ENCODE data around the gene CTBP1.
"Not testable (repeated sequence)": the region's sequence is repeated elsewhere in the genome, so short reads cannot be mapped to it uniquely, and the experiment has no call there.

Gene CTBP1

GRCh38 chr4:1237981-1238675, 10.8 kb downstream of the CTBP1 start:
- DNase-seq (ENCODE audit: low read depth in 3 of 3): no peak

- DNase-seq (ENCODE audit: low read depth in 3 of 3): not testable (repeated sequence)
These were observed 11.7 kb downstream of the CTBP1 start for GRCh38 chr4:1237261-1237660.

GRCh38 chr4:1236836-1237235, 12.1 kb downstream of the CTBP1 start:
- not testable (repeated sequence) for DNase-seq (ENCODE audit: low read depth in 3 of 3)

- no peak for DNase-seq (ENCODE audit: low read depth in 3 of 3)
These were observed 12.8 kb downstream of the CTBP1 start for GRCh38 chr4:1236103-1236641.

GRCh38 chr4:1235381-1236102, 13.4 kb downstream of the CTBP1 start:
- DNase-seq (ENCODE audit: low read depth in 3 of 3): no peak

GRCh38 chr4:1234811-1235292, 14.1 kb downstream of the CTBP1 start:
- DNase-seq (ENCODE audit: low read depth in 3 of 3): no peak

- DNase-seq (ENCODE audit: low read depth in 3 of 3): no peak
These were observed 14.6 kb downstream of the CTBP1 start for GRCh38 chr4:1234309-1234695.

- no peak for DNase-seq (ENCODE audit: low read depth in 3 of 3)
These were observed 15.2 kb downstream of the CTBP1 start for GRCh38 chr4:1233641-1234308.

GRCh38 chr4:1232661-1233621, 16.0 kb downstream of the CTBP1 start:
- DNase-seq (ENCODE audit: low read depth in 3 of 3): no peak

GRCh38 chr4:1231637-1232360, 17.1 kb downstream of the CTBP1 start:
- no peak for DNase-seq (ENCODE audit: low read depth in 3 of 3)

- DNase-seq (ENCODE audit: low read depth in 3 of 3): no peak
These were observed 17.8 kb downstream of the CTBP1 start for GRCh38 chr4:1230971-1231636.

GRCh38 chr4:1230316-1230715, 18.6 kb downstream of the CTBP1 start:
- no peak for DNase-seq (ENCODE audit: low read depth in 3 of 3)

- no peak for DNase-seq (ENCODE audit: low read depth in 3 of 3)
These were observed 19.6 kb downstream of the CTBP1 start for GRCh38 chr4:1229117-1229849.

GRCh38 chr4:1227816-1228215, 21.1 kb downstream of the CTBP1 start:
- DNase-seq (ENCODE audit: low read depth in 3 of 3): no peak

GRCh38 chr4:1226598-1226997, 22.3 kb downstream of the CTBP1 start:
- DNase-seq (ENCODE audit: low read depth in 3 of 3): no peak

- no peak for DNase-seq (ENCODE audit: low read depth in 3 of 3)
These were observed 22.8 kb downstream of the CTBP1 start for GRCh38 chr4:1226144-1226481.

GRCh38 chr4:1225272-1226143, 23.4 kb downstream of the CTBP1 start:
- DNase-seq (ENCODE audit: low read depth in 3 of 3): no peak

Measured in stimulated activated CD4-positive, alpha-beta T cell treated with anti-CD3 and anti-CD28 coated beads, TNF-alpha, amount 100 ng/mL, for 24 hours (primary cell).